Prostate gland (tissue), 2 donors: ENCODE measurements around the gene B3GAT1. TPM values are rescaled to one million over a fixed set of nuclear protein-coding genes. Genes with fewer than 3 reads are reported as not detected.

Experiments used
- DNase-seq: peaks from one replicate; pipeline ENCODE4 v3.0.0-alpha.2; 2019; ENCODE audit warnings: low spot score
- H3K27ac ChIP-seq, 2 donors: fragments of 200-600 bp; sonication (generic); 2 replicates each; pipeline ENCODE4 v1.5.1; 2017 to 2019
- H3K27me3 ChIP-seq: fragments of 200-600 bp; sonication (generic); replicated peaks from 2 replicates; pipeline ENCODE4 v1.5.1; 2019; ENCODE audit not compliant: insufficient read depth
- H3K36me3 ChIP-seq, 2 donors: fragments of 200-600 bp; sonication (generic); 1 replicate in 1 of 2; 2 replicates in 1 of 2; pipeline versions ENCODE4 v1.5.1 to v1.8.1; 2017 to 2019
- H3K4me1 ChIP-seq: fragments of 200-600 bp; sonication (generic); replicated peaks from 2 replicates; pipeline ENCODE4 v1.5.1; 2019
- H3K4me3 ChIP-seq, 2 donors: fragments of 200-600 bp; sonication (generic); 2 replicates each; pipeline ENCODE4 v1.5.1; 2017 to 2019
- H3K9me3 ChIP-seq: fragments of 200-600 bp; sonication (generic); 2 replicates; pipeline ENCODE4 v1.5.1; 2017
- POLR2A ChIP-seq: fragments of 450-650 bp; IDR thresholded peaks from one replicate; pipeline ENCODE4 v1.6.1; 2016; ENCODE audit warnings: antibody characterized with exemption, mild to moderate bottlenecking
- POLR2AphosphoS5 ChIP-seq: sonication (generic); formaldehyde crosslinking; IDR thresholded peaks from one replicate; pipeline ENCODE4 v1.6.1; 2017; ENCODE audit warnings: antibody characterized with exemption
- WGBS: methylation state at CpG from one replicate; pipeline ENCODE4 v1.1.5; 2018; 5-methylcytosine and 5-hydroxymethylcytosine counted together
- intact Hi-C: fragments of 100-400 bp; cut with DNase I; formaldehyde crosslinking; loops from one replicate; pipeline ENCODE4 v1.14.2; 2022
- total RNA-seq, 2 donors: library from RNA; depleted of rRNA; stranded (reverse); fragments of >200 nt; gene quantifications; one replicate each; pipeline ENCODE4 v1.1.0, GENCODE V29; 2016
- TF ChIP-seq, protein P1 (sequence below), 4 experiments: fragments of 200-600 bp in 2 of 4; fragments of 450-650 bp in 2 of 4; sonication (generic) in 2 of 4; IDR thresholded peaks; 1 replicate in 3 of 4; 2 replicates in 1 of 4; pipeline ENCODE4 v1.5.1; 2016 to 2019; ENCODE audit warnings: antibody characterized with exemption in 4 of 4, mild to moderate bottlenecking in 2 of 4, moderate library complexity in 2 of 4

Gene B3GAT1
- total RNA-seq, 2 donors from 2014 or later, result 3.9 to 4.9 TPM

GRCh38 chr11:134372961-134373360 is 39.1 kb downstream of the B3GAT1 start:
- no peaks in the 10 kb centered on the region for H3K27me3 ChIP-seq
- TF ChIP-seq, protein P1, sequence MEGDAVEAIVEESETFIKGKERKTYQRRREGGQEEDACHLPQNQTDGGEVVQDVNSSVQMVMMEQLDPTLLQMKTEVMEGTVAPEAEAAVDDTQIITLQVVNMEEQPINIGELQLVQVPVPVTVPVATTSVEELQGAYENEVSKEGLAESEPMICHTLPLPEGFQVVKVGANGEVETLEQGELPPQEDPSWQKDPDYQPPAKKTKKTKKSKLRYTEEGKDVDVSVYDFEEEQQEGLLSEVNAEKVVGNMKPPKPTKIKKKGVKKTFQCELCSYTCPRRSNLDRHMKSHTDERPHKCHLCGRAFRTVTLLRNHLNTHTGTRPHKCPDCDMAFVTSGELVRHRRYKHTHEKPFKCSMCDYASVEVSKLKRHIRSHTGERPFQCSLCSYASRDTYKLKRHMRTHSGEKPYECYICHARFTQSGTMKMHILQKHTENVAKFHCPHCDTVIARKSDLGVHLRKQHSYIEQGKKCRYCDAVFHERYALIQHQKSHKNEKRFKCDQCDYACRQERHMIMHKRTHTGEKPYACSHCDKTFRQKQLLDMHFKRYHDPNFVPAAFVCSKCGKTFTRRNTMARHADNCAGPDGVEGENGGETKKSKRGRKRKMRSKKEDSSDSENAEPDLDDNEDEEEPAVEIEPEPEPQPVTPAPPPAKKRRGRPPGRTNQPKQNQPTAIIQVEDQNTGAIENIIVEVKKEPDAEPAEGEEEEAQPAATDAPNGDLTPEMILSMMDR (IDR thresholded peaks at IDR 0.05), result no peak
- TF ChIP-seq POLR2A, result no peak
- no peak for TF ChIP-seq POLR2AphosphoS5
- no peaks in the 10 kb centered on the region for H3K9me3 ChIP-seq
- WGBS, result 72% methylated on average over 8 of the region's 8 CpGs
- intact Hi-C loops, result no loop called here
- DNase-seq, result no peak
- H3K27ac ChIP-seq, result no peak overlapping the region
- H3K4me1 ChIP-seq, result no peaks in the 10 kb centered on the region
- H3K36me3 ChIP-seq, result no peaks in the 10 kb centered on the region
- no peak overlapping the region for H3K4me3 ChIP-seq

GRCh38 chr11:134372536-134372935 is 39.5 kb downstream of the B3GAT1 start:
- TF ChIP-seq POLR2AphosphoS5 (no peak), POLR2A (no peak)
- TF ChIP-seq, protein P1 (IDR thresholded peaks at IDR 0.05), result no peak
- Histone ChIP-seq H3K27me3 (no peaks in the 10 kb centered on the region), H3K9me3 (no peaks in the 10 kb centered on the region), H3K27ac (no peak overlapping the region), H3K4me3 (no peak overlapping the region), H3K4me1 (no peaks in the 10 kb centered on the region), H3K36me3 (no peaks in the 10 kb centered on the region)
- no peak for DNase-seq
- intact Hi-C loops, result no loop called here
- 77% methylated on average over 10 of the region's 10 CpGs for WGBS

DNA sequence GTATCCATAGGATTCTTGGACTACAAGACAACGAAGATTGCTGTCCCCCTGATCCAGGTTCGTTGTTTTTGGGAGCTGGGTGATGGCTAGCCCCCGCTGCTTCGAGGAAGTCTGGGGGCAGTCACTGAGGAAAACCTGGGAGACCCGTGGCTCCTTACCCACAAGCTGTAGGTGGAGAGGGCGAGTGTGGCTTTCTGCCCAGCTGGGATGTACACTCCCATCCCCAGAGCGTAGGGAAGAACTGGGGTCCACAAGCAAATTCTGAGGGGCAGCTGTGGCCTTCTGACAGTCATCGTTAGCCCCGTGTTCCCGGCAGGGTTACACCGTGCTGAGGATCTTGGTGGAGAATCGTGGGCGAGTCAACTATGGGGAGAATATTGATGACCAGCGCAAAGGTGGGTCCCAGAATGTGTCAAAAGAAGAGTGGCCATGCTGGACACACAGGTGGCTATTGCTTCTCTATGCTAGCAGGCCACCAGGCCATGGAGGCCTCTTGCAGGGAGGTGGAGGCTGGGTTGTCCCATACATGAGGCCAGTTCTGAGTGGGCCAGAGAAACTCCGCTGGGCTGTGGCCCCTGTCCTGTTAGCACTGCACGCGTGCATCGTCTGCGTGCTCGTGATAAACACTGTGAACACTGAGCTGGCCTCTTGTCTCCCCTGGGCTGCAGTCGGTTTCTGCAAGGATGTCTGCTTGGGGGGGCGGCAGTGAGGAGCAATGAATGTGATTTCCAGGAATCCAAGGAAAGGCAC is 40.4 kb downstream of the B3GAT1 start:
- Histone ChIP-seq H3K27me3 (no peaks in the 10 kb centered on the region), H3K9me3 (no peaks in the 10 kb centered on the region), H3K4me3 (no peak overlapping the region), H3K27ac (no peak overlapping the region), H3K4me1 (no peaks in the 10 kb centered on the region), H3K36me3 (no peaks in the 10 kb centered on the region)
- TF ChIP-seq, protein P1 (IDR thresholded peaks at IDR 0.05), result no peak
- TF ChIP-seq POLR2A (no peak), POLR2AphosphoS5 (no peak)
- DNase-seq, result no peak
- intact Hi-C loops, result no loop called here
- 95% methylated on average over 22 of the region's 22 CpGs for WGBS

GRCh38 chr11:134370526-134371435 is 41.3 kb downstream of the B3GAT1 start:
- Histone ChIP-seq H3K9me3 (no peaks in the 10 kb centered on the region), H3K4me3 (no peak overlapping the region), H3K36me3 (no peaks in the 10 kb centered on the region), H3K27ac (no peak overlapping the region), H3K27me3 (no peaks in the 10 kb centered on the region), H3K4me1 (no peaks in the 10 kb centered on the region)
- WGBS, result 89% methylated on average over 19 of the region's 19 CpGs
- intact Hi-C loops, result no loop called here
- TF ChIP-seq, protein P1 (IDR thresholded peaks at IDR 0.05), result no peak
- DNase-seq, result no peak
